Measurements from ENCODE around the gene SLC16A7.
"Not testable (repeated sequence)": the region's sequence is repeated elsewhere in the genome, so short reads cannot be mapped to it uniquely, and the experiment has no call there.

The SLC16A7 gene

DNA sequence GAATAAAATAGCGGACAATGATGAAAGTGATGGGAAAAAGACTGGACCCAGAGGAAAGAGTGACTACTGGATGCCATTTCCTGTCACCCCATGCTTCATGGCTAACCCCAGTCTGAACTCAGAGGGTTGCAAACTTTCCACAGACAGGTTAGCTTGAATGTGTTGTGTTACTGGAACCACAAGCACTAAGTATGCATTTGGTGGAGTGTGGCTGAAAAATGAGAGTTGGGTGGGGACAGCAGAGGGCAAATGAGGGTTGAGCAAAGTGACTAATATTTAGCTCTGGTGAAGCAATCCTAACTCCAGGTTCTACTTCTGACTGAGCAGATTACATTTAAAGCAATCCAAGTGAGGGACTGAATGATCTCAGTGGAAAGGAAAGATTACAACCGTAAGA lies 1.6 kb downstream of the SLC16A7 start:
- H3K27ac ChIP-seq: no peak overlapping the region
- TF ChIP-seq, protein P1, sequence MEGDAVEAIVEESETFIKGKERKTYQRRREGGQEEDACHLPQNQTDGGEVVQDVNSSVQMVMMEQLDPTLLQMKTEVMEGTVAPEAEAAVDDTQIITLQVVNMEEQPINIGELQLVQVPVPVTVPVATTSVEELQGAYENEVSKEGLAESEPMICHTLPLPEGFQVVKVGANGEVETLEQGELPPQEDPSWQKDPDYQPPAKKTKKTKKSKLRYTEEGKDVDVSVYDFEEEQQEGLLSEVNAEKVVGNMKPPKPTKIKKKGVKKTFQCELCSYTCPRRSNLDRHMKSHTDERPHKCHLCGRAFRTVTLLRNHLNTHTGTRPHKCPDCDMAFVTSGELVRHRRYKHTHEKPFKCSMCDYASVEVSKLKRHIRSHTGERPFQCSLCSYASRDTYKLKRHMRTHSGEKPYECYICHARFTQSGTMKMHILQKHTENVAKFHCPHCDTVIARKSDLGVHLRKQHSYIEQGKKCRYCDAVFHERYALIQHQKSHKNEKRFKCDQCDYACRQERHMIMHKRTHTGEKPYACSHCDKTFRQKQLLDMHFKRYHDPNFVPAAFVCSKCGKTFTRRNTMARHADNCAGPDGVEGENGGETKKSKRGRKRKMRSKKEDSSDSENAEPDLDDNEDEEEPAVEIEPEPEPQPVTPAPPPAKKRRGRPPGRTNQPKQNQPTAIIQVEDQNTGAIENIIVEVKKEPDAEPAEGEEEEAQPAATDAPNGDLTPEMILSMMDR (IDR thresholded peaks at IDR 0.05): no peak
- no peak for TF ChIP-seq ZFX (IDR thresholded peaks at IDR 0.05; ENCODE audit: borderline replicate concordance)

DNA sequence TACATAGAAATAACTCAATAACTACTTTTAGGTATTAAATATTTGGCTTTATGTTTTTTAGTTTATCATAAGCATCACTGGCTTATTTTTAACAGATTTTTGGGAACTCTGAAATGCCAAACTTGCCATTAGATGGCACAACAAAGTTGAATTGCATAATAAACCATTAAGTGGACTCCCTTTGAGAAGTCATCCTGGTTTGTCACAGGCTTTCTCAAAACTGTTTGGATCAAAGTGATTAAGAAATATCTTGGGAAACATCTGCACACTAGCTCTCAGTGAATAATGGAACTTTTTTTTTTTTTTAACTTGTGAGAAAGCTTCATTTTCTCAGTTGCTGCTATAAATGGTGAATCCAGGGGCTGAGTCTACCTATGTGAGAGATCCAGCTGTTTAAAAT lies 4.3 kb downstream of the SLC16A7 start:
- H3K27ac ChIP-seq: no peak overlapping the region
- TF ChIP-seq, protein P1 (IDR thresholded peaks at IDR 0.05): no peak
- TF ChIP-seq ZFX (IDR thresholded peaks at IDR 0.05; ENCODE audit: borderline replicate concordance): no peak

DNA sequence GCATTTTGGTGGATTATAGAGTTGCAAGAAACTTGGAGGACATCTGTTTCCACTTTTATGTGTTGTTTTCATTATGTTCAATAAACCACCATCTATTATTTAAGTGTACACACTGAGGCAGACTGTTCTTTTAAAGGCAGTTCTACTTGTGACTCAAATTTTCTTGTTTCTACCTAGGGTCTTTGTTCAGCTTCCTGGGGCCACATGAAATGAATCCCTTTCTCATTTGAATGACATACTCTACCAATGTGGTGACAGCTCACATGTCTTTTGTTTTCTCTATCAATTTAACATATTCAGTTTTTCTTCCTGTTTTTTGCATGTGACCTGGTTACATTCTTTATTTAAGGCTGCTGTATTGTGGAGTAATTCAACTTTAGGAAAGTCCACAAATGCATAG lies 7.9 kb downstream of the SLC16A7 start:
- TF ChIP-seq, protein P1 (IDR thresholded peaks at IDR 0.05): no peak
- TF ChIP-seq ZFX (IDR thresholded peaks at IDR 0.05; ENCODE audit: borderline replicate concordance): no peak
- no peak overlapping the region for H3K27ac ChIP-seq

DNA sequence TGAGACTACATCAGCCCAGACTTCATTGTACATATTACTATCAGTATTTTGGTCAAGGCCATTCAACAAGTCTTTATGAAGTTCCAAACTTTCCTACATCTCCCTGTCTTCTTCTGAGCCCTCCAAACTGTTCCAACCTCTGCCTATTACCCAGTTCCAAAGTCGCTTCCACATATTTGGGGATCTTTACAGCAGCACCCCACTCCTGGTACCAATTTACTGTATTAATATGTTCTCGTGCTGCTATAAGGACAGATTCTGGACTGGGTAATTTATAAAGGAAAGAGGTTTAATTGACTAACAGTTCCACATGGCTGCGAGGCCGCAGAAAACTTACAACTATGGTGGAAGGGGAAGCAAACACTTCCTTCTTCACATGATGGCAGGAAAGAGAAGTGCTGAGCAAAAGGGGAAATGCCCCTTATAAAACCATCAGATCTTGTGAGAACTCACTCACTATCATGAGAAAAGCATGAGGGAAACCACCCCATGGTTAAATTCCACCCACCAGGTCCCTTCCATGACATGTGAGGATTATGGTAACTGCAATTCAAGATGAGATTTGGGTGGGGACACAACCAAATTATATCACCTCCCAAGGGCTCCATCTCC lies 17.1 kb downstream of the SLC16A7 start:
- H3K27ac ChIP-seq: not testable (repeated sequence)

DNA sequence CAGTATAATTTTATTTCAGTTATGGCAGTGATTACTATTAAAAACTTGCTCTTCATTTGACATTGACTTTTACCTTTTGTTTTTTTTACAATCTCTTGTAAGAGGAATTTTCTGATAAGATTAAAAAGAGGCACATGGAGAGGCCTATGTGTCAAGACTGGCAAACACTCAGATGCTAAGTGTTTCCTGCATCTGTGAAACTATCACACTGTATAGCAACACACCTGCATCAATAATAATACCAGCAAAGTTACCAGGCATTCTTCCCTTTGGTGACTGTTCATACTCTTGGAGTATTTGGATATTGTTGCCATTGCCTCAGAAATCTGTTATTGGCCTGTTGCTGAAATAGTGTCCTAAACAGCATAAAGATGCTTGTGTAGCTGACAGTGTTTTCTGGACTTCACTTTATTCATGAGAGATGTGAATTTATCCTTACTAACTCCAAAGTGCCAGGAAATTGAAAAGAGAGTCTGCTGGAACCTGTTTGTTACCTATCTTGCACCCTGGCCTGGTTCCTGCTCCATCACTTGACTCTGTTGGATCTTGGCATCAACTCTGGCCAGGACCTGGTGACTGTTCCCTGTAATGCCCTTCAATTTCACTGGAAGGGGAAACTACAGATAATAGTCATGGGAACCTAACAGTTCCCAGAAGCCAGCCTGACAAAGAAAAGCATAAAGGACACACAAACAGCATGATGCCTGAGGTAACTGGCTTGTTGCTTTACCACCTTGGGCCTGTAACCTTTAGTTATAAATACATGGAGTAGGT lies 19.8 kb downstream of the SLC16A7 start:
- TF ChIP-seq, protein P1 (IDR thresholded peaks at IDR 0.05): no peak
- TF ChIP-seq ZFX (IDR thresholded peaks at IDR 0.05; ENCODE audit: borderline replicate concordance): no peak

DNA sequence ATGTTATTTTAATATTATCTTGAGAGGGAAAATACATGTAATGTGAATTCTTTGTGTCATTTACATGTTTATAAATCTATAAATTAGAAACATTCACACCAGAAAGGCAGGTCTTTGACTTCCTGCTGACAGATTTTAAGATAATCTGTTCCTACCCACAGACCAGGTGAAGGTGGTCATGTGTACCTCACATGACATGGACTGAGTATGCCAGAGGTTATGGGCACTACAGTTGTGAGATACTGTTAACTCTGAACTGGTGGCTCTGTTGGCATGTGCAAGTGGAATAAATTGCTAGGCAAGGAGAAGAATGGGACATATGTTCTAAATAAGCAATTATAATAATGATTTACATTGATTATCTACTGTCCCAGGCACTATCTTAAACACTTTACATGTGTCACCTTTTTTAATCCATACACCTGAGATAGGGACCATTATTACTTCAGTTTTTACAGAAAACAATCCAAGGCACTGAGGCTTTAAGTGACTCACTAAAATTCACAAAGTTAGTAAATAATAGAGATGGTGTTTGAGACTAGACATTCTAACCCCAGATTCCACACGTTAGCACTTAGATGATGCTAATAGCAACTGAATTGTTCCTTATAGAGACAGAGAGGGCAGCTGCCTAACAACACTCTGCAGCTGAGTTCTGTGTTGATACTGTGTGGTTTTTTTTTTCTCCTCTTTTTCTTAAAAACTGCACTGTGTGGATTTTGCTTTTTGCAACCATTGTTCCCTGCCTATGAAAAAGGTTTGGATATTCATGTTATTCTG lies 23.8 kb downstream of the SLC16A7 start:
- H3K27ac ChIP-seq: no peak overlapping the region
- TF ChIP-seq, protein P1 (IDR thresholded peaks at IDR 0.05): no peak
- TF ChIP-seq ZFX (IDR thresholded peaks at IDR 0.05; ENCODE audit: borderline replicate concordance): no peak

More for the DNA sequence above, 19.8 kb downstream of the SLC16A7 start:
- H3K27ac ChIP-seq: no peak overlapping the region

DNA sequence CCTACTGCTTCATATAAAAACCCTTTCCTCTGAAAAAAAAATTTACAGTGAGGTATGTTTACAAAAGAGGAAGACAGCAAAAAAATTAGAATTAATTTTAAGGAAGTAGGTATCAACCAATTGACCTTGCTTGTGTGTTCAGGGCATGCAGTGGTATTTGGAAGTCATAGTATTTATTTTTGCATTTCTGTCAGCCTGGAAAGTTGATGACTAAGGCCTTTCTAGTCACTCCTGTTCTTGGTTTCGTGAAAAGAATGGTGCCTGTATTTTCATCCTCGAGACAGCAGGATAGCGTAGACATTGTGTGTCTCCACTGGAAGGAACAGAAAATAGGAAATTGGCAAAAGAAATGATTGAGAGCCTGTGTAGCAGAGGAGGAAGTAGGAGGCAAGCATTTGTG lies 24.5 kb downstream of the SLC16A7 start:
- H3K27ac ChIP-seq: no peak overlapping the region

More for the DNA sequence above, 24.5 kb downstream of the SLC16A7 start:
- no peak for TF ChIP-seq ZFX (IDR thresholded peaks at IDR 0.05; ENCODE audit: borderline replicate concordance)
- TF ChIP-seq, protein P1 (IDR thresholded peaks at IDR 0.05): no peak

All from 22Rv1 (cell line).